ENCODE measurements around the gene GYPC. TPM values are rescaled to one million over a fixed set of nuclear protein-coding genes. Genes with fewer than 3 reads are reported as not detected.

Gene GYPC
- total RNA-seq, 1 experiment from 2014 or later, result 28.1 TPM

- DNase-seq (ENCODE audit: low spot score) (no peak), ATAC-seq (no peak)
- CTCF ChIA-PET, result no interaction called here
- H3K27ac Mint-ChIP-seq, result no peak overlapping the region
- H3K27me3 Mint-ChIP-seq (ENCODE audit: low read depth), result no peaks in the 10 kb centered on the region
- POLR2A ChIA-PET, result no interaction called here
- H3K4me3 Mint-ChIP-seq, result no peak overlapping the region
- TF ChIP-seq EMX1 (CRISPR knock-in tag; IDR thresholded peaks at IDR 0.05) (no peak), CREB1 (CRISPR knock-in tag; IDR thresholded peaks at IDR 0.05) (no peak), ZNF281 (CRISPR knock-in tag; IDR thresholded peaks at IDR 0.05) (no peak), ATF6 (CRISPR knock-in tag; IDR thresholded peaks at IDR 0.05) (no peak), CDX4 (CRISPR knock-in tag; IDR thresholded peaks at IDR 0.05; ENCODE audit: borderline replicate concordance) (no peak), ZBTB21 (CRISPR knock-in tag; IDR thresholded peaks at IDR 0.05; ENCODE audit: borderline replicate concordance) (no peak), NFYB (CRISPR knock-in tag; conservative IDR thresholded peaks at IDR 0.05; ENCODE audit: low read depth) (no peak), ZNF232 (CRISPR knock-in tag; IDR thresholded peaks at IDR 0.05) (no peak), AFF4 (CRISPR knock-in tag; IDR thresholded peaks at IDR 0.05; ENCODE audit: borderline replicate concordance) (no peak), ARID4B (CRISPR knock-in tag; IDR thresholded peaks at IDR 0.05; ENCODE audit: borderline replicate concordance) (no peak), NR1H2 (CRISPR knock-in tag; IDR thresholded peaks at IDR 0.05) (no peak), CREM (CRISPR knock-in tag; IDR thresholded peaks at IDR 0.05) (no peak), USF1 (CRISPR knock-in tag; IDR thresholded peaks at IDR 0.05) (no peak), TP53 (CRISPR knock-in tag; IDR thresholded peaks at IDR 0.05) (no peak), ZNF219 (CRISPR knock-in tag; IDR thresholded peaks at IDR 0.05; ENCODE audit: borderline replicate concordance) (no peak), MAX (CRISPR knock-in tag; IDR thresholded peaks at IDR 0.05) (no peak), PREB (CRISPR knock-in tag; IDR thresholded peaks at IDR 0.05; ENCODE audit: borderline replicate concordance) (no peak)
- peaks cover 49% of the 10 kb centered on the region for H3K9me3 Mint-ChIP-seq
- H3K4me1 Mint-ChIP-seq, result 0 out of 2 replicates have a peak, but pooled peaks cover 3% of the 10 kb centered on the region
- H3K36me3 Mint-ChIP-seq, result peaks cover 8% of the 10 kb centered on the region
Observed at GRCh38 chr2:126623000-126623399, 33.0 kb upstream of the GYPC start.
